Peyer's patch (tissue), 4 donors: ENCODE measurements around the gene MKS1.

Source experiments
- POLR2A ChIP-seq, 2 donors: fragments of 450-650 bp; IDR thresholded peaks; one replicate each; pipeline ENCODE4 v1.5.1; 2017; ENCODE audit warnings: antibody characterized with exemption in 2 of 2, mild to moderate bottlenecking in 2 of 2, moderate library complexity in 2 of 2
- TF ChIP-seq, protein P1 (sequence below), 6 experiments: fragments of 450-650 bp in 4 of 6; fragments of 200-600 bp in 2 of 6; sonication (generic) in 1 of 6; IDR thresholded peaks; one replicate each; pipeline ENCODE4 v1.5.1; 2017 to 2019; ENCODE audit warnings: antibody characterized with exemption in 6 of 6, mild to moderate bottlenecking in 3 of 6, moderate library complexity in 1 of 6

DNA sequence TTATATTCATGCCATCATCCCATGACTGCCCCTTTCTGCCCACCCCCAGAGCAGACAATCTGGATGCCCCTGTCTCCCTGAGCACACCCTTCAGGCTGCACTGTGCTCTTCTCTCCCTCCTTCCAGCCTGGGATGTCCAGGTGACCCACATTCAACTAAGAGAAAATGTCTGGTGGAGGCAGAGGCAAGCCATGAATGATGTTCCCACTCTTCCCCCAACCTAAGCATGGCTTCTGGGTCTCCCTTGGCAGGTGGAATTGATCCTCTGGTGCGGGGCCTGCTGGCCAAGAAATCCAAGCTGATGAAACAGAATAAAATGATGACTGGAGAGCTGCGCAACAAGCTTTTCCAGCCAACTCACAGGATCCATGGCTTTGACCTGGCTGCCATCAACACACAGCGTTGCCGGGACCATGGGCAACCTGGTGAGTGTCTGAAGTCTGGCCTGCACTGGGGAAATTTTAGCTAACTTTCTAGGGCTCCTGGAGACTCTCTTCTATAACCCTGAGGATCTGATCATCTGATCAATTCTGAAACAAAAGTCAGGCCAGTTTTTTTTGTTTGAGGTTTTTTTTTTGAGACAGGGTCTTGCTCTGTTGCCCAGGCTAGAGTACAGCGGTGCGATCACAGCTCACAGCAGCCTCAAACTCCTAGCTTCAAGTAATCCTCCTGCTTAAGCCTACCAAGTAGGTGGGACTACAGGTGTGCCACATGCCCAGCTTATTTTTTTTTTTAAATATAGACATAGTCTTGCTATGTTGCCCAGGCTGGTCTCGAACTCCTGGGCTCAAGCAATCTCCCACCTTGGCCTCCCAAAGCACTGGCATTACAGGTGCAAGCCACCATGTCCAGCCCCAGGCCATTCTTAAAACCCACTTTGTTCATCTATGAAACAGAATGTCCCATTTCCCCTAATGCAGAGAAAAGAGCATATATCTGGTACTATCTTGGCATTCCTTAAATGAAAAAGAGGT lies 47.1 kb upstream of the MKS1 start:
- TF ChIP-seq, protein P1, sequence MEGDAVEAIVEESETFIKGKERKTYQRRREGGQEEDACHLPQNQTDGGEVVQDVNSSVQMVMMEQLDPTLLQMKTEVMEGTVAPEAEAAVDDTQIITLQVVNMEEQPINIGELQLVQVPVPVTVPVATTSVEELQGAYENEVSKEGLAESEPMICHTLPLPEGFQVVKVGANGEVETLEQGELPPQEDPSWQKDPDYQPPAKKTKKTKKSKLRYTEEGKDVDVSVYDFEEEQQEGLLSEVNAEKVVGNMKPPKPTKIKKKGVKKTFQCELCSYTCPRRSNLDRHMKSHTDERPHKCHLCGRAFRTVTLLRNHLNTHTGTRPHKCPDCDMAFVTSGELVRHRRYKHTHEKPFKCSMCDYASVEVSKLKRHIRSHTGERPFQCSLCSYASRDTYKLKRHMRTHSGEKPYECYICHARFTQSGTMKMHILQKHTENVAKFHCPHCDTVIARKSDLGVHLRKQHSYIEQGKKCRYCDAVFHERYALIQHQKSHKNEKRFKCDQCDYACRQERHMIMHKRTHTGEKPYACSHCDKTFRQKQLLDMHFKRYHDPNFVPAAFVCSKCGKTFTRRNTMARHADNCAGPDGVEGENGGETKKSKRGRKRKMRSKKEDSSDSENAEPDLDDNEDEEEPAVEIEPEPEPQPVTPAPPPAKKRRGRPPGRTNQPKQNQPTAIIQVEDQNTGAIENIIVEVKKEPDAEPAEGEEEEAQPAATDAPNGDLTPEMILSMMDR (IDR thresholded peaks at IDR 0.05) = no peak
- TF ChIP-seq POLR2A (IDR thresholded peaks at IDR 0.05) = no peak
